Measurements from ENCODE around the gene NEURL1.

- no peak for TF ChIP-seq CTCF (IDR thresholded peaks at IDR 0.05; ENCODE audit: poor library complexity)
- TF ChIP-seq EZH2 (IDR thresholded peaks at IDR 0.05; ENCODE audit: borderline replicate concordance): no peak
- no peak for TF ChIP-seq EZH2phosphoT487 (IDR thresholded peaks at IDR 0.05; ENCODE audit: low read depth, severe bottlenecking, unreplicated experiment)
These were observed 36.3 kb upstream of the NEURL1 start for GRCh38 chr10:103457176-103457712.

Data from hepatocyte (in vitro differentiated cells).